MM.1S (cell line): ENCODE measurements around the gene DLX2.

Experiments used
- EZH2 ChIP-seq: fragments of 300-600 bp; sonication (generic); optimal IDR thresholded peaks from 2 replicates; pipeline ENCODE3; 2017; ENCODE audit warnings: low read depth, mild to moderate bottlenecking, antibody characterized with exemption, low read length, mixed read lengths
- TF ChIP-seq, protein P1 (sequence below): fragments of 300-600 bp; sonication (generic); IDR thresholded peaks from 2 replicates; pipeline ENCODE4 v1.5.1; 2016; ENCODE audit warnings: antibody characterized with exemption, low read length, mixed read lengths

DNA sequence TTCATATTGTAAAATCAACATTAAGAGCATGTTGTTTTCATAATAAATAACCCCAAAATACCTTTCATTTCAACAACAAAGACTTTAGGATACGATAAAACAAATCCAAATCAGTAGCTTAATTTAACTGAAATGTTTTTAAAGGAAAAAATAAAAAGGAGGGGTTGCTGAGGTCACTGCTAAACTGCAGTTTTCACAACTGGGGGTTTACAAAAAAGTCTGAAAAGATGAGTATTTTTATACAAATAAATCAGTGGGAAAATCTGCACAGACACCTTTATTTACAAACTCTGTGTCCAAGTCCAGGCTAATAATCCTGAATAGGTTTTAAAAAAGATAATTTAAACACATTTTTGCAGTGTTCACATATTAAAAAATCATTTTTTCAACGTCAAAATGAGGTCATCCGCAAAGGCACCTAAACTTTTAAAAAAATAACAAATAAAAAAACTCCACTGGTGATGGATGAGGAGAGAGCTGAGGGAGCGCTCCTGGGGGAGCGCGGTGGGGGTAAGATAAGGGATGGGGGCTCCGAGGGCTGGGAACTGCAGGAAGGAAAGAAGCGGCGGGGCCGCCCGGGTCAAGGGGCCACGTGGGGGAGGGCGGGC, 3.1 kb downstream of the DLX2 start:
- TF ChIP-seq EZH2 = peak; percentile 74
- TF ChIP-seq, protein P1, sequence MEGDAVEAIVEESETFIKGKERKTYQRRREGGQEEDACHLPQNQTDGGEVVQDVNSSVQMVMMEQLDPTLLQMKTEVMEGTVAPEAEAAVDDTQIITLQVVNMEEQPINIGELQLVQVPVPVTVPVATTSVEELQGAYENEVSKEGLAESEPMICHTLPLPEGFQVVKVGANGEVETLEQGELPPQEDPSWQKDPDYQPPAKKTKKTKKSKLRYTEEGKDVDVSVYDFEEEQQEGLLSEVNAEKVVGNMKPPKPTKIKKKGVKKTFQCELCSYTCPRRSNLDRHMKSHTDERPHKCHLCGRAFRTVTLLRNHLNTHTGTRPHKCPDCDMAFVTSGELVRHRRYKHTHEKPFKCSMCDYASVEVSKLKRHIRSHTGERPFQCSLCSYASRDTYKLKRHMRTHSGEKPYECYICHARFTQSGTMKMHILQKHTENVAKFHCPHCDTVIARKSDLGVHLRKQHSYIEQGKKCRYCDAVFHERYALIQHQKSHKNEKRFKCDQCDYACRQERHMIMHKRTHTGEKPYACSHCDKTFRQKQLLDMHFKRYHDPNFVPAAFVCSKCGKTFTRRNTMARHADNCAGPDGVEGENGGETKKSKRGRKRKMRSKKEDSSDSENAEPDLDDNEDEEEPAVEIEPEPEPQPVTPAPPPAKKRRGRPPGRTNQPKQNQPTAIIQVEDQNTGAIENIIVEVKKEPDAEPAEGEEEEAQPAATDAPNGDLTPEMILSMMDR = no peak
